GM21825 (cell line): Measurements from ENCODE around the gene PCDHGB7.
"Not testable (repeated sequence)": the region's sequence is repeated elsewhere in the genome, so short reads cannot be mapped to it uniquely, and the experiment has no call there.

Experiments used
- ATAC-seq: cut with Tn5 transposase; IDR thresholded peaks from one replicate; pipeline ENCODE4 v1.9.1; 2021; ENCODE audit warnings: mild to moderate bottlenecking, moderate library complexity; ENCODE audit not compliant: unreplicated experiment

The PCDHGB7 gene

GRCh38 chr5:141422742-141423291, 5.3 kb downstream of the PCDHGB7 start:
- ATAC-seq, result no peak

GRCh38 chr5:141427783-141428426, 10.4 kb downstream of the PCDHGB7 start:
- no peak for ATAC-seq

GRCh38 chr5:141430332-141431113, 13.0 kb downstream of the PCDHGB7 start, which contains the start of gene PCDHGA12:
PCDHGA12 (plus strand) TSS chr5:141430507; CDS start chr5:141430760, 253 bp downstream.
- ATAC-seq, result peak; percentile 88

GRCh38 chr5:141431286-141431685, 13.8 kb downstream of the PCDHGB7 start:
- no peak for ATAC-seq

- ATAC-seq, result not testable (repeated sequence)
Observed at GRCh38 chr5:141432308-141432707, 14.8 kb downstream of the PCDHGB7 start.

- not testable (repeated sequence) for ATAC-seq
Observed at GRCh38 chr5:141432726-141433125, 15.2 kb downstream of the PCDHGB7 start.

- no peak for ATAC-seq
Observed at GRCh38 chr5:141434006-141434405, 16.5 kb downstream of the PCDHGB7 start.

- no peak for ATAC-seq
Observed at GRCh38 chr5:141437221-141437620, 19.7 kb downstream of the PCDHGB7 start.

GRCh38 chr5:141439411-141440141, 22.1 kb downstream of the PCDHGB7 start:
- ATAC-seq, result no peak

GRCh38 chr5:141440341-141440740, 22.9 kb downstream of the PCDHGB7 start:
- no peak for ATAC-seq

- no peak for ATAC-seq
Observed at GRCh38 chr5:141441571-141442170, 24.2 kb downstream of the PCDHGB7 start.

GRCh38 chr5:141465351-141465750, 47.9 kb downstream of the PCDHGB7 start:
- ATAC-seq, result no peak
